Chondrocyte (in vitro differentiated cells): ENCODE results near the gene GRB7. TPM values are rescaled to one million over a fixed set of nuclear protein-coding genes. Genes with fewer than 3 reads are reported as not detected.

Experiments
- DNase-seq: peaks from one replicate; pipeline ENCODE4 v3.0.0; 2021; ENCODE audit warnings: mixed read lengths, low spot score
- H3K27ac Mint-ChIP-seq: one replicate; pipeline ENCODE4 v1.8.0; 2021; ENCODE audit warnings: mild to moderate bottlenecking, moderate library complexity, mixed read lengths; ENCODE audit not compliant: unreplicated experiment
- H3K27me3 Mint-ChIP-seq: 2 replicates; pipeline ENCODE4 v1.8.0; 2021; ENCODE audit warnings: low read depth, mixed read lengths
- H3K36me3 Mint-ChIP-seq: 2 replicates; pipeline ENCODE4 v1.8.0; 2021; ENCODE audit warnings: low read depth, mixed read lengths
- H3K4me1 Mint-ChIP-seq: 2 replicates; pipeline ENCODE4 v1.8.0; 2021; ENCODE audit warnings: low read depth, mild to moderate bottlenecking, mixed read lengths
- H3K4me3 Mint-ChIP-seq: one replicate; pipeline ENCODE4 v1.8.0; 2021; ENCODE audit warnings: mild to moderate bottlenecking, moderate library complexity, mixed read lengths; ENCODE audit not compliant: unreplicated experiment
- H3K9me3 Mint-ChIP-seq: 2 replicates; pipeline ENCODE4 v1.8.0; 2021; ENCODE audit warnings: low read depth, mixed read lengths
- CTCF ChIP-seq: fragments of 200-600 bp; sonication (generic); IDR thresholded peaks from 2 replicates; pipeline ENCODE4 v1.5.0; 2021; ENCODE audit warnings: antibody characterized with exemption, mild to moderate bottlenecking, moderate library complexity
- total RNA-seq: library from RNA; stranded (reverse); gene quantifications from 3 replicates; pipeline ENCODE4 v1.2.1, GENCODE V29; 2021

The GRB7 gene
- total RNA-seq, 1 donor from 2014 or later, result not detected

- no peaks in the 10 kb centered on the region for H3K36me3 Mint-ChIP-seq
- H3K27me3 Mint-ChIP-seq, result peaks cover 65% of the 10 kb centered on the region
- no peak for DNase-seq
- TF ChIP-seq CTCF, result no peak
- no peak overlapping the region for H3K4me3 Mint-ChIP-seq
- no peaks in the 10 kb centered on the region for H3K4me1 Mint-ChIP-seq
- no peak overlapping the region for H3K27ac Mint-ChIP-seq
- H3K9me3 Mint-ChIP-seq, result no peaks in the 10 kb centered on the region
Measured at GRCh38 chr17:39781031-39781860, 43.5 kb downstream of the GRB7 start.

GRCh38 chr17:39781861-39782213, 44.1 kb downstream of the GRB7 start:
- no peaks in the 10 kb centered on the region for H3K36me3 Mint-ChIP-seq
- no peaks in the 10 kb centered on the region for H3K9me3 Mint-ChIP-seq
- no peak overlapping the region for H3K27ac Mint-ChIP-seq
- peaks cover 61% of the 10 kb centered on the region for H3K27me3 Mint-ChIP-seq
- no peak for TF ChIP-seq CTCF
- DNase-seq, result no peak
- H3K4me1 Mint-ChIP-seq, result no peaks in the 10 kb centered on the region
- no peak overlapping the region for H3K4me3 Mint-ChIP-seq

- Mint-ChIP-seq H3K27ac (no peak overlapping the region), H3K4me1 (no peaks in the 10 kb centered on the region), H3K9me3 (no peaks in the 10 kb centered on the region), H3K4me3 (no peak overlapping the region), H3K36me3 (no peaks in the 10 kb centered on the region), H3K27me3 (peaks cover 62% of the 10 kb centered on the region)
- TF ChIP-seq CTCF, result no peak
- no peak for DNase-seq
Measured at GRCh38 chr17:39782481-39782880, 44.7 kb downstream of the GRB7 start.

- no peaks in the 10 kb centered on the region for H3K4me1 Mint-ChIP-seq
- no peaks in the 10 kb centered on the region for H3K9me3 Mint-ChIP-seq
- no peak for DNase-seq
- H3K4me3 Mint-ChIP-seq, result no peak overlapping the region
- H3K27me3 Mint-ChIP-seq, result peaks cover 61% of the 10 kb centered on the region
- no peaks in the 10 kb centered on the region for H3K36me3 Mint-ChIP-seq
- TF ChIP-seq CTCF, result no peak
- H3K27ac Mint-ChIP-seq, result no peak overlapping the region
Measured at GRCh38 chr17:39782980-39783379, 45.2 kb downstream of the GRB7 start.

- H3K27me3 Mint-ChIP-seq, result peaks cover 57% of the 10 kb centered on the region
- no peaks in the 10 kb centered on the region for H3K4me1 Mint-ChIP-seq
- no peak for TF ChIP-seq CTCF
- no peaks in the 10 kb centered on the region for H3K36me3 Mint-ChIP-seq
- H3K27ac Mint-ChIP-seq, result no peak overlapping the region
- no peak overlapping the region for H3K4me3 Mint-ChIP-seq
- no peak for DNase-seq
- no peaks in the 10 kb centered on the region for H3K9me3 Mint-ChIP-seq
Measured at GRCh38 chr17:39787041-39787440, 49.3 kb downstream of the GRB7 start.
